ENCODE measurements around the gene PCDHB16.
"Not testable (repeated sequence)": the region's sequence is repeated elsewhere in the genome, so short reads cannot be mapped to it uniquely, and the experiment has no call there.

Gene PCDHB16

GRCh38 chr5:141184117-141184855, 2.1 kb downstream of the PCDHB16 start:
- DNase-seq (ENCODE audit: low read depth in 1 of 2, low spot score in 1 of 2): not testable (repeated sequence)

DNA sequence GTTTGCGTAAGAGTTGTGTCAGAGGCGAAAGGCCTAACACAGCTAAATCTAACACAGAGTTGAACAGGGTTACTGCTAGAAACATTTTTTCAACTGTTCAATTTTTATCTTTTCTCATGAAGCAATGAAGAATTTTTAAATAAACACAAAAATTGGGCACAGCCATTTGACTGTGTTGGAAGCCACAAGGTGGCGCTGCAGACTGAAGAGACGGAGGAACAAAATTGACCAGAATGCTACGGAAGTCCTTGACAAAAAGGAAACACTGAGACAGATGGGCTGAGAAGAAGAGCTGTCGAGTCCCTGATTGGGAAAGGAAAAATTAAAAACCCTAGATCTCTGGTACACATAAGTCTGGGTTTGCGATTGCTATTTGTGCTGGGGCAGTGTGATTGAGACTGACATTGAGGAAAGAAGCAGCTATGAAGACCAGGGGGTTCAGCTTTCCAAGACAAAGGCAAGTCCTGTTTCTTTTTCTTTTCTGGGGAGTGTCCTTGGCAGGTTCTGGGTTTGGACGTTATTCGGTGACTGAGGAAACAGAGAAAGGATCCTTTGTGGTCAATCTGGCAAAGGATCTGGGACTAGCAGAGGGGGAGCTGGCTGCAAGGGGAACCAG, 4.8 kb downstream of the PCDHB16 start, which contains the start of gene PCDHB9:
TSS of gene PCDHB9 (plus strand) at position 265 of the 616 bp plus-strand sequence. CDS start at position 423, 158 bp downstream.
- no peak for DNase-seq (ENCODE audit: low read depth in 1 of 2, low spot score in 1 of 2)

- DNase-seq (ENCODE audit: low read depth in 1 of 2, low spot score in 1 of 2): not testable (repeated sequence)
Measured at GRCh38 chr5:141188682-141189081, 6.5 kb downstream of the PCDHB16 start.

- DNase-seq (ENCODE audit: low read depth in 1 of 2, low spot score in 1 of 2): not testable (repeated sequence)
Measured at GRCh38 chr5:141189131-141189530, 6.9 kb downstream of the PCDHB16 start.

GRCh38 chr5:141192110-141192725, 10.0 kb downstream of the PCDHB16 start, which contains the start of gene PCDHB10:
Gene PCDHB10 (plus strand): TSS chr5:141192353. CDS start chr5:141192553, 200 bp downstream.
- DNase-seq (ENCODE audit: low read depth in 1 of 2, low spot score in 1 of 2): no peak

- DNase-seq (ENCODE audit: low read depth in 1 of 2, low spot score in 1 of 2): not testable (repeated sequence)
Measured at GRCh38 chr5:141194332-141194731, 12.1 kb downstream of the PCDHB16 start.

DNA sequence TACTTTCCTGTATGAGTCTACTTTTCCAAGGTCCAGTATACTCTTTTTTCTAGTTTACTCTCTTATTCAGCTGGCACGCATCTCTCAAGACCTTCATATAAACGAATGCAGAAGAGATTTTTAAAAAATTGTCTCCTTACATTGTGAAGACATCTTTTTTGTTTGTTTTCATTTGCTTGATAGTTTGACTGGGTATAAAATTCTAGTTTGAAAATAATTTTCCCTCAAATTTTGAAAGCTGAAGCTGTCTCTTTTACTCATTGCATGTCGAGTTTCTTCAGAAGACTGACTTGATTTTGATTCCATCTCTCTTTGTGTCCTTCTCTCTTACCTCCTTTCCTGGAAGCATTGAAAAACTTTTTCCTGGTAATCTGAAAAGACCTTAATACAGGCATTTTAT, 14.2 kb downstream of the PCDHB16 start:
- no peak for DNase-seq (ENCODE audit: low read depth in 1 of 2, low spot score in 1 of 2)

DNA sequence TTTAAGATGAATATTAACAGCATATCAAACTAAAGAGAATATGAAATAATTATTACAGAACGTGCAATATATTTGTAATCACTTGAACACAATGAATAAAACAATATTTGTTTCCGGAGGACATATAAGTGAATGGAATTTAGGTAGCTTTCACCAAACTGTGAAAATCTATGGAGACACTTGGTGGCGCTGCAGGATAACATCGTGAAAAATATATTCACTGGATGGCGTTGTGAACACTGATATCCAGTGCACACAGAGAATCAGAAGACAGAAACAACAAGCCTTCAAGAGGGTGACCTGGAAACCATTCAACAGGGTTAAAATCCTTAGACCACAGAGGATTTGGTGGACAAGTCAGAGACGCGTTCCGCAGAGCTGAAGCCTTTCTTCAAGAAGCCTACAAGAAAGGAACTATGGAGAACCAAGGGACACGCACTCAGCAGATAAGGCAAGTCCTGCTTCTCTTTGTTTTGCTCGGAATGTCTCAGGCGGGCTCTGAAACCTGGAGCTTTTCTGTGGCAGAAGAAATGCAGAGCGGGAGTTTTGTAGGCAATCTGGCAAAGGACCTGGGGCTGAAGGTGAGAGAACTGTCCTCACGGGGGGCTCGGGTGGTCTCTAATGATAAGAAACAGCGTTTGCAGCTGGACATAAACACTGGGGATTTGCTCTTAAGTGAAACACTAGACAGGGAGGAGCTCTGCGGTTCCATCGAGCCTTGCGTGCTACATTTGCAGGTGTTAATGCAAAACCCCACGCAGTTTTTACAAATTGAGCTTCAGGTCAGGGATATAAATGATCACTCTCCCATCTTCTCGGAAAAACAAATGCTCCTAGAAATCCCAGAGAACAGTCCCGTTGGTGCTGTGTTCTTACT, 17.4 kb downstream of the PCDHB16 start, which contains the start of gene PCDHB11:
TSS of gene PCDHB11 (plus strand) at position 269 of the 877 bp plus-strand sequence. CDS start at position 417, 148 bp downstream.
- no peak for DNase-seq (ENCODE audit: low read depth in 1 of 2, low spot score in 1 of 2)

- not testable (repeated sequence) for DNase-seq (ENCODE audit: low read depth in 1 of 2, low spot score in 1 of 2)
Measured at GRCh38 chr5:141201126-141201525, 18.9 kb downstream of the PCDHB16 start.

GRCh38 chr5:141201646-141202045, 19.5 kb downstream of the PCDHB16 start:
- DNase-seq (ENCODE audit: low read depth in 1 of 2, low spot score in 1 of 2): not testable (repeated sequence)

DNA sequence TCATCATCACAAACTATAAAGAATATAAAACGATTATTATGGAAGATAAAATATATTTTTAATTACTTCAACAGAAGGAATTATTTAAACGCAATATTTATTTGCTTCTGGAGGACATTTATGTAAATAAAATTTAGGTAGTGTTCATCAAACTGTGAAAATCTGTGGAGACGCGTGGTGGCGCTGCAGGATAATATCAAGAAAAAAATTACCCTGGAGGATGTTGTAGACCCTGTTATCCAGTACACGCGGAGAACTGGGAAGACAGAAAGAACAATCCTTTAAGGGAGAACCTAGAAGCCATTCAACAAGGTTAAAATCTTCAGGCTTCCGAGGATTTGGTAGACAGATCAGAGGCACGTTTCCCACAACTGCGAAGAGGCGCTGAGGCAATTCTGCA, 26.3 kb downstream of the PCDHB16 start, which contains the start of gene PCDHB12:
TSS of gene PCDHB12 (plus strand) at position 242 of the 400 bp plus-strand sequence. CDS start 189 bp downstream, outside the sequence.
- DNase-seq (ENCODE audit: low read depth in 1 of 2, low spot score in 1 of 2): no peak

DNA sequence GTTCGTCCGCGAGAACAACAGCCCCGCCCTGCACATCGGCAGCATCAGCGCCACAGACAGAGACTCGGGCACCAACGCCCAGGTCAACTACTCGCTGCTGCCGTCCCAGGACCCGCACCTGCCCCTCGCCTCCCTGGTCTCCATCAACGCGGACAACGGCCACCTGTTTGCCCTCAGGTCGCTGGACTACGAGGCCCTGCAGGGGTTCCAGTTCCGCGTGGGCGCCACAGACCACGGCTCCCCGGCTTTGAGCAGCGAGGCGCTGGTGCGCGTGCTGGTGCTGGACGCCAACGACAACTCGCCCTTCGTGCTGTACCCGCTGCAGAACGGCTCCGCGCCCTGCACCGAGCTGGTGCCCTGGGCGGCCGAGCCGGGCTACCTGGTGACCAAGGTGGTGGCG, 28.1 kb downstream of the PCDHB16 start:
- DNase-seq (ENCODE audit: low read depth in 1 of 2, low spot score in 1 of 2): not testable (repeated sequence)

DNA sequence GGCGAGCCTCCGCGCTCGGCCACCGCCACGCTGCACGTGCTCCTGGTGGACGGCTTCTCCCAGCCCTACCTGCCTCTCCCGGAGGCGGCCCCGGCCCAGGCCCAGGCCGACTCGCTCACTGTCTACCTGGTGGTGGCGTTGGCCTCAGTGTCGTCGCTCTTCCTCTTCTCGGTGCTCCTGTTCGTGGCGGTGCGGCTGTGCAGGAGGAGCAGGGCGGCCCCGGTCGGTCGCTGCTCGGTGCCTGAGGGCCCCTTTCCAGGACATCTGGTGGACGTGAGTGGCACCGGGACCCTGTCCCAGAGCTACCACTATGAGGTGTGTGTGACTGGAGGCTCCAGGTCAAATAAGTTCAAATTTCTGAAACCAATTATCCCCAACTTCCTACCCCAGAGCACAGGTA, 28.7 kb downstream of the PCDHB16 start:
- DNase-seq (ENCODE audit: low read depth in 1 of 2, low spot score in 1 of 2): not testable (repeated sequence)

DNA sequence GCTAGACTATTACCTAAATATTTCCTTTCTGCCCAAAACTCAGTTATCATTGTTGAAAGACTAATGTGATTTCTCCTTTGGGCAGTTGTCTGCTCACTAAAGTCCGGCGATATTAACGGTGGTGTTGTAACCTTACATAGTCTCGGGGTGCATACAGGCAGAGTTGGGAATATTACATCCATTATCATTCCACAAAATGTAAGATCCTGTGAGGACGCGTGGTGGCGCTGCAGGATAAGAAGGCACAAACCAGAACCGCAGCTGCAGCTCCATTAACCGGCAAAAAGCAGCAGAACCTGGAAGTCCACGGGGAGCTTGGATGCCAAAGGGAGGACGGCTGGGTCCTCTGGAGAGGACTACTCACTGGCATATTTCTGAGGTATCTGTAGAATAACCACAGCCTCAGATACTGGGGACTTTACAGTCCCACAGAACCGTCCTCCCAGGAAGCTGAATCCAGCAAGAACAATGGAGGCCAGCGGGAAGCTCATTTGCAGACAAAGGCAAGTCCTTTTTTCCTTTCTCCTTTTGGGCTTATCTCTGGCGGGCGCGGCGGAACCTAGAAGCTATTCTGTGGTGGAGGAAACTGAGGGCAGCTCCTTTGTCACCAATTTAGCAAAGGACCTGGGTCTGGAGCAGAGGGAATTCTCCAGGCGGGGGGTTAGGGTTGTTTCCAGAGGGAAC, 31.6 kb downstream of the PCDHB16 start, which contains the start of gene PCDHB13:
TSS of gene PCDHB13 (plus strand) at position 264 of the 684 bp plus-strand sequence. CDS start at position 469, 205 bp downstream.
- not testable (repeated sequence) for DNase-seq (ENCODE audit: low read depth in 1 of 2, low spot score in 1 of 2)

DNA sequence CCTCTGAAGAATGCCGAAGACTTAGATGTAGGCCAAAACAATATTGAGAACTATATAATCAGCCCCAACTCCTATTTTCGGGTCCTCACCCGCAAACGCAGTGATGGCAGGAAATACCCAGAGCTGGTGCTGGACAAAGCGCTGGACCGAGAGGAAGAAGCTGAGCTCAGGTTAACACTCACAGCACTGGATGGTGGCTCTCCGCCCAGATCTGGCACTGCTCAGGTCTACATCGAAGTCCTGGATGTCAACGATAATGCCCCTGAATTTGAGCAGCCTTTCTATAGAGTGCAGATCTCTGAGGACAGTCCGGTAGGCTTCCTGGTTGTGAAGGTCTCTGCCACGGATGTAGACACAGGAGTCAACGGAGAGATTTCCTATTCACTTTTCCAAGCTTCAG, 32.4 kb downstream of the PCDHB16 start:
- not testable (repeated sequence) for DNase-seq (ENCODE audit: low read depth in 1 of 2, low spot score in 1 of 2)

DNA sequence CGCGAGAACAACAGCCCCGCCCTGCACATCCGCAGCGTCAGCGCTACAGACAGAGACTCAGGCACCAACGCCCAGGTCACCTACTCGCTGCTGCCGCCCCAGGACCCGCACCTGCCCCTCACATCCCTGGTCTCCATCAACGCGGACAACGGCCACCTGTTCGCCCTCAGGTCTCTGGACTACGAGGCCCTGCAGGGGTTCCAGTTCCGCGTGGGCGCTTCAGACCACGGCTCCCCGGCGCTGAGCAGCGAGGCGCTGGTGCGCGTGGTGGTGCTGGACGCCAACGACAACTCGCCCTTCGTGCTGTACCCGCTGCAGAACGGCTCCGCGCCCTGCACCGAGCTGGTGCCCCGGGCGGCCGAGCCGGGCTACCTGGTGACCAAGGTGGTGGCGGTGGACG, 33.3 kb downstream of the PCDHB16 start:
- not testable (repeated sequence) for DNase-seq (ENCODE audit: low read depth in 1 of 2, low spot score in 1 of 2)

- DNase-seq (ENCODE audit: low read depth in 1 of 2, low spot score in 1 of 2): not testable (repeated sequence)
Measured at GRCh38 chr5:141216035-141216434, 33.8 kb downstream of the PCDHB16 start.

DNA sequence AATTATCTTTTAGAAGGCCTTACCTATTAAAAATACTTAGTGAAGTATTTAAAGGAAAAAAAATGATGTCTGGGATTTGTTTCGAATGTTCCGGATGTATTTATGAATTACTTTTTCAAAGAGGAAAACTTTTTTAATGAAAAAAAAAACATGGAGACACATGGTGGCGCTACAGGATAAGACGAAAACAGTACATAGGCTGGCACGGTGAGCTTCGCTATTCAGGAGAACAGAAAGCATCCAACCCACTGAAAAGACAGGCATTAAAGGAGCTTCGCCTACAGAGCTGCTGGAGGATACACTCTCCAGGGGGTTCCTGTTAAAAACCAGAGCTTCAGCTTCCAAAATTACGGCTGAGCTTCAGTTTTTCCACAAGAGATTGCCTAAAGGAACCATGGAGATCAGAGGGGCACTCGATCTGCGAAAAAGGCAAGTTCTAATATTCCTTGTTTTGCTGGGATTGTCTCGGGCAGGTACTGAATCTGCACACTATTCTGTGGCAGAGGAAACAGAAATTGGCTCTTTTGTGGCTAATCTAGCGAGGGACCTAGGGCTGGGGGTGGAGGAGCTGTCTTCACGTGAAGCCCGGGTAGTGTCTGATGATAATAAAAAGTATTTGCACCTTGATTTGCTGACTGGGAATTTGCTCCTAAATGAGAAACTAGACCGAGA, 41.1 kb downstream of the PCDHB16 start, which contains the start of gene PCDHB14:
TSS of gene PCDHB14 (plus strand) at position 232 of the 672 bp plus-strand sequence. CDS start at position 395, 163 bp downstream.
- no peak for DNase-seq (ENCODE audit: low read depth in 1 of 2, low spot score in 1 of 2)

GRCh38 chr5:141224844-141225243, 42.7 kb downstream of the PCDHB16 start:
- DNase-seq (ENCODE audit: low read depth in 1 of 2, low spot score in 1 of 2): not testable (repeated sequence)

Measured in activated CD4-positive, alpha-beta T cell treated with anti-CD3 and anti-CD28 coated beads, Interleukin-2, amount 50 U/mL, for 24 hours (primary cell).